OCI-LY7 (cell line): ENCODE measurements around the gene NUCB1. TPM values are rescaled to one million over a fixed set of nuclear protein-coding genes. Genes with fewer than 3 reads are reported as not detected.

Experiments
- BruUV-seq: library from RNA; stranded (reverse); fragments of 400-500 nt; replicated peaks from 2 replicates; lab custom pipeline; 2021; lab: Mats Ljungman, UMichigan
- CTCF ChIA-PET: fragments of 300-600 bp; sonication (Branson Sonifier 250); formaldehyde crosslinking; loops from one replicate; lab custom pipeline; 2022; ENCODE audit warnings: antibody characterized with exemption; ENCODE audit not compliant: unreplicated experiment; lab: Charles Lee
- POLR2A ChIA-PET: fragments of 300-600 bp; sonication (Branson Sonifier 250); formaldehyde crosslinking; loops from one replicate; lab custom pipeline; 2022; ENCODE audit warnings: antibody characterized with exemption; lab: Charles Lee
- DNase-seq: peaks from one replicate; pipeline ENCODE4 v3.0.0-alpha.2; 2015; ENCODE audit warnings: low spot score
- H2AFZ ChIP-seq: fragments of 200-600 bp; sonication (generic), shearing (Covaris generic); 2 replicates; pipeline ENCODE4 v1.6.1; 2014; ENCODE audit warnings: mild to moderate bottlenecking, antibody characterized with exemption, low read length, moderate library complexity
- H3K27ac ChIP-seq: fragments of 200-600 bp; sonication (generic); 2 replicates; pipeline ENCODE4 v1.5.1; 2014; ENCODE audit warnings: mixed run types, low read depth, mild to moderate bottlenecking, moderate library complexity, low read length, inconsistent platforms; ENCODE audit not compliant: poor library complexity, severe bottlenecking
- H3K36me3 ChIP-seq: fragments of 200-600 bp; sonication (generic); 2 replicates; pipeline ENCODE4 v1.6.1; 2014; ENCODE audit warnings: mild to moderate bottlenecking, antibody characterized with exemption, low read length, moderate library complexity, mixed read lengths; ENCODE audit not compliant: insufficient read depth
- H3K4me1 ChIP-seq: fragments of 200-600 bp; sonication (generic); 2 replicates; pipeline ENCODE4 v1.5.1; 2014; ENCODE audit warnings: mild to moderate bottlenecking, low read length; ENCODE audit not compliant: insufficient read depth, poor library complexity, severe bottlenecking
- H3K4me2 ChIP-seq: fragments of 200-600 bp; sonication (generic); 2 replicates; pipeline ENCODE4 v1.6.1; 2014; ENCODE audit warnings: mild to moderate bottlenecking, low read length
- H3K4me3 ChIP-seq: fragments of 200-600 bp; sonication (generic); 2 replicates; pipeline ENCODE4 v1.5.1; 2014; ENCODE audit warnings: mild to moderate bottlenecking, low read depth, low read length; ENCODE audit not compliant: poor library complexity, severe bottlenecking
- H3K79me2 ChIP-seq: fragments of 200-600 bp; sonication (generic); 2 replicates; pipeline ENCODE4 v1.6.1; 2016; ENCODE audit warnings: low read depth, mild to moderate bottlenecking, low read length, moderate library complexity, mixed read lengths; ENCODE audit not compliant: insufficient read depth
- H3K9me2 ChIP-seq: fragments of 200-600 bp; sonication (generic); 2 replicates; pipeline ENCODE4 v1.6.1; 2016; ENCODE audit warnings: mild to moderate bottlenecking, low read length, mixed read lengths; ENCODE audit not compliant: insufficient read depth
- H3K9me3 ChIP-seq: fragments of 200-600 bp; sonication (generic); 2 replicates; pipeline ENCODE4 v1.6.1; 2014; ENCODE audit warnings: mild to moderate bottlenecking, mixed run types, low read length, mixed read lengths
- H4K20me1 ChIP-seq: fragments of 200-600 bp; sonication (generic); 2 replicates; pipeline ENCODE4 v1.6.1; 2014; ENCODE audit warnings: mild to moderate bottlenecking, antibody characterized with exemption, low read length, moderate library complexity, mixed read lengths; ENCODE audit not compliant: insufficient read depth
- EZH2phosphoT487 ChIP-seq: fragments of 200-600 bp; sonication (generic); IDR thresholded peaks from 2 replicates; pipeline ENCODE4 v1.6.1; 2018; ENCODE audit warnings: low read depth, borderline replicate concordance, mild to moderate bottlenecking, mixed run types, antibody characterized with exemption, low read length, moderate library complexity, mixed read lengths
- intact Hi-C: fragments of 100-400 bp; cut with micrococcal nuclease; formaldehyde crosslinking; loops from one replicate; pipeline ENCODE4 v1.10.0; 2022; ENCODE audit not compliant: unreplicated experiment
- small RNA-seq: library from RNA; depleted of rRNA; stranded (forward); fragments of <200 nt; gene quantifications from one replicate; pipeline ENCODE3, GENCODE V24; 2014
- total RNA-seq, 2 experiments: library from RNA; depleted of rRNA in 1 of 2; stranded (reverse); fragments of >200 nt in 1 of 2; shearing (Covaris generic) in 1 of 2; gene quantifications; 2 replicates each; pipeline ENCODE4 v1.2.3, GENCODE V29; 2014 to 2022
- TF ChIP-seq, protein P1 (sequence below): fragments of 200-600 bp; sonication (generic); conservative IDR thresholded peaks from 2 replicates; pipeline ENCODE4 v1.5.1; 2014; ENCODE audit warnings: mild to moderate bottlenecking, antibody characterized with exemption, low read length, moderate library complexity, mixed read lengths

Gene NUCB1
- total RNA-seq, 2 experiments from 2014 or later = 73.6 to 88.7 TPM

DNA sequence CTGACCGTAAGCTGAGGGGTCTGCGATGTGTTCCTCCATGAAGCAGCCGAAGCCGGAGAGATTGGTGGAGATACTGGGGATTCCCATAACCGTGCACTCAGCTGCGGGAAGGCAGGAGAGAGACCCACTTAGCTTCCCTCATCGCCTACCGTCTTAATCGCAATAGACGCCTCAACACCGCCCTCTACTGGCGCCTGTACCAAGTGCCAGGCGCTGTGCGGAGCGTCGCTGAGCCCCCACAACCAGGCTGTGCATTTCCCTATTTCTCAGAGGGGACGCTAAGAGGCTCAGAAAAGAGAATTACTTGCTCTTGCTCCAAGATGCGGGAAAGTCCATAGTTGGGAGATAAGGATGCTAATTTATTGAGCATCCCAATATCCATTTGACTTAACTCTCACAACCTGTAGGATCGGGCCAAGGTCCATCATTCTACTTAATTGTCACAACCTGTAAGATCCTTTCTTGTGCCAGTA is 70.8 kb downstream of the NUCB1 start:
- H3K4me3 ChIP-seq = no peak overlapping the region
- intact Hi-C loops = loop anchor here (1.0 to 5.0 kb wide), 3 partner anchors 134 to 324 kb away; partner anchors contain the start of gene CA11
- H3K36me3 ChIP-seq = peaks cover 52% of the 10 kb centered on the region
- POLR2A ChIA-PET = interaction anchor here (1.2 kb wide), 1 partner anchor 22 kb away, joined by 3 read pairs; the partner anchor contains the start of genes GYS1 and RUVBL2
- no peak overlapping the region for H2AFZ ChIP-seq
- H3K9me2 ChIP-seq = no peaks in the 10 kb centered on the region
- CTCF ChIA-PET = interaction anchor here (0.5 to 1.7 kb wide), 4 partner anchors 76 to 183 kb away, joined by 3 to 5 read pairs (median 4); partner anchors contain the start of gene HSD17B14
- no peak overlapping the region for H3K4me2 ChIP-seq
- H4K20me1 ChIP-seq = no peaks in the 10 kb centered on the region
- H3K4me1 ChIP-seq = peaks cover 41% of the 10 kb centered on the region
- BruUV-seq = no TSS peak
- H3K79me2 ChIP-seq = peaks cover 10% of the 10 kb centered on the region; the same call in 1 of the 2 replicates
- no peak for TF ChIP-seq EZH2phosphoT487
- TF ChIP-seq, protein P1, sequence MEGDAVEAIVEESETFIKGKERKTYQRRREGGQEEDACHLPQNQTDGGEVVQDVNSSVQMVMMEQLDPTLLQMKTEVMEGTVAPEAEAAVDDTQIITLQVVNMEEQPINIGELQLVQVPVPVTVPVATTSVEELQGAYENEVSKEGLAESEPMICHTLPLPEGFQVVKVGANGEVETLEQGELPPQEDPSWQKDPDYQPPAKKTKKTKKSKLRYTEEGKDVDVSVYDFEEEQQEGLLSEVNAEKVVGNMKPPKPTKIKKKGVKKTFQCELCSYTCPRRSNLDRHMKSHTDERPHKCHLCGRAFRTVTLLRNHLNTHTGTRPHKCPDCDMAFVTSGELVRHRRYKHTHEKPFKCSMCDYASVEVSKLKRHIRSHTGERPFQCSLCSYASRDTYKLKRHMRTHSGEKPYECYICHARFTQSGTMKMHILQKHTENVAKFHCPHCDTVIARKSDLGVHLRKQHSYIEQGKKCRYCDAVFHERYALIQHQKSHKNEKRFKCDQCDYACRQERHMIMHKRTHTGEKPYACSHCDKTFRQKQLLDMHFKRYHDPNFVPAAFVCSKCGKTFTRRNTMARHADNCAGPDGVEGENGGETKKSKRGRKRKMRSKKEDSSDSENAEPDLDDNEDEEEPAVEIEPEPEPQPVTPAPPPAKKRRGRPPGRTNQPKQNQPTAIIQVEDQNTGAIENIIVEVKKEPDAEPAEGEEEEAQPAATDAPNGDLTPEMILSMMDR = peak; percentile 96
- no peak overlapping the region for H3K27ac ChIP-seq
- DNase-seq = peak; percentile 90
- no peaks in the 10 kb centered on the region for H3K9me3 ChIP-seq

Small RNA genes within 50 kb of the gene (small RNA-seq; reads per million reads assigned to genes)
- gene AC026803.1 = not detected

Other genes starting within 250 kb of the NUCB1 start
- gene NTN5, start 227.3 kb upstream of the NUCB1 start, total RNA-seq (2014; rRNA removed; shearing (Covaris generic)) = 0.16 TPM in 1 of 2 replicates, not detected in the other
- gene NTN5, start 227.3 kb upstream of the NUCB1 start, total RNA-seq (2022) = 0.20 and 0.53 TPM in 2 replicates
- gene FUT2, start 204.3 kb upstream of the NUCB1 start, total RNA-seq (2014; rRNA removed; shearing (Covaris generic)) = not detected in 2 replicates
- not detected in 2 replicates for gene FUT2, start 204.3 kb upstream of the NUCB1 start, total RNA-seq (2022)
- 1.1 and 1.2 TPM in 2 replicates for gene MAMSTR, start 180.6 kb upstream of the NUCB1 start, total RNA-seq (2014; rRNA removed; shearing (Covaris generic))
- 1.2 and 1.8 TPM in 2 replicates for gene MAMSTR, start 180.6 kb upstream of the NUCB1 start, total RNA-seq (2022)
- gene RASIP1, start 159.7 kb upstream of the NUCB1 start, total RNA-seq (2014; rRNA removed; shearing (Covaris generic)) = 0.09 TPM in 1 of 2 replicates, not detected in the other
- 0.31 and 0.36 TPM in 2 replicates for gene RASIP1, start 159.7 kb upstream of the NUCB1 start, total RNA-seq (2022)
- gene IZUMO1, start 153.4 kb upstream of the NUCB1 start, total RNA-seq (2014; rRNA removed; shearing (Covaris generic)) = not detected in 2 replicates
- not detected in 2 replicates for gene IZUMO1, start 153.4 kb upstream of the NUCB1 start, total RNA-seq (2022)
- 0.03 and 0.08 TPM in 2 replicates for gene FUT1, start 147.7 kb upstream of the NUCB1 start, total RNA-seq (2014; rRNA removed; shearing (Covaris generic))
- not detected in 2 replicates for gene FUT1, start 147.7 kb upstream of the NUCB1 start, total RNA-seq (2022)
- gene FGF21, start 144.8 kb upstream of the NUCB1 start, total RNA-seq (2014; rRNA removed; shearing (Covaris generic)) = not detected in 2 replicates
- not detected in 2 replicates for gene FGF21, start 144.8 kb upstream of the NUCB1 start, total RNA-seq (2022)
- gene BCAT2, start 89.3 kb upstream of the NUCB1 start, total RNA-seq (2014; rRNA removed; shearing (Covaris generic)) = 44.5 and 47.2 TPM in 2 replicates
- gene BCAT2, start 89.3 kb upstream of the NUCB1 start, total RNA-seq (2022) = 35.9 and 53.0 TPM in 2 replicates
- gene HSD17B14, start 63.8 kb upstream of the NUCB1 start, total RNA-seq (2014; rRNA removed; shearing (Covaris generic)) = 4.5 and 4.9 TPM in 2 replicates
- gene HSD17B14, start 63.8 kb upstream of the NUCB1 start, total RNA-seq (2022) = 1.8 and 3.2 TPM in 2 replicates
- 4.7 and 8.4 TPM in 2 replicates for gene PLEKHA4, start 31.7 kb upstream of the NUCB1 start, total RNA-seq (2014; rRNA removed; shearing (Covaris generic))
- gene PLEKHA4, start 31.7 kb upstream of the NUCB1 start, total RNA-seq (2022) = 8.1 and 8.8 TPM in 2 replicates
- gene PPP1R15A, start 27.9 kb upstream of the NUCB1 start, total RNA-seq (2014; rRNA removed; shearing (Covaris generic)) = 31.5 and 31.7 TPM in 2 replicates
- gene PPP1R15A, start 27.9 kb upstream of the NUCB1 start, total RNA-seq (2022) = 23.4 and 23.8 TPM in 2 replicates
- 0.47 TPM in 1 of 2 replicates, not detected in the other for gene TULP2, start 1.6 kb upstream of the NUCB1 start, total RNA-seq (2014; rRNA removed; shearing (Covaris generic))
- 1.6 and 2.9 TPM in 2 replicates for gene TULP2, start 1.6 kb upstream of the NUCB1 start, total RNA-seq (2022)
- not detected in 2 replicates for gene DHDH, start 33.4 kb downstream of the NUCB1 start, total RNA-seq (2014; rRNA removed; shearing (Covaris generic))
- gene DHDH, start 33.4 kb downstream of the NUCB1 start, total RNA-seq (2022) = 0.53 TPM in 1 of 2 replicates, not detected in the other
- 94.9 and 95.2 TPM in 2 replicates for gene BAX, start 54.6 kb downstream of the NUCB1 start, total RNA-seq (2014; rRNA removed; shearing (Covaris generic))
- 83.9 and 93.7 TPM in 2 replicates for gene BAX, start 54.6 kb downstream of the NUCB1 start, total RNA-seq (2022)
- gene FTL, start 65.0 kb downstream of the NUCB1 start, total RNA-seq (2014; rRNA removed; shearing (Covaris generic)) = 562 and 602 TPM in 2 replicates
- 438 and 467 TPM in 2 replicates for gene FTL, start 65.0 kb downstream of the NUCB1 start, total RNA-seq (2022)
- 12.5 and 20.0 TPM in 2 replicates for gene GYS1, start 93.0 kb downstream of the NUCB1 start, total RNA-seq (2014; rRNA removed; shearing (Covaris generic))
- 28.9 and 29.9 TPM in 2 replicates for gene GYS1, start 93.0 kb downstream of the NUCB1 start, total RNA-seq (2022)
- gene RUVBL2, start 93.6 kb downstream of the NUCB1 start, total RNA-seq (2014; rRNA removed; shearing (Covaris generic)) = 265 and 272 TPM in 2 replicates
- gene RUVBL2, start 93.6 kb downstream of the NUCB1 start, total RNA-seq (2022) = 125 and 146 TPM in 2 replicates
- gene LHB, start 116.8 kb downstream of the NUCB1 start, total RNA-seq (2014; rRNA removed; shearing (Covaris generic)) = 1.1 TPM in 1 of 2 replicates, not detected in the other
- not detected in 2 replicates for gene LHB, start 116.8 kb downstream of the NUCB1 start, total RNA-seq (2022)
- gene CGB3, start 124.0 kb downstream of the NUCB1 start, total RNA-seq (2014; rRNA removed; shearing (Covaris generic)) = not detected in 2 replicates
- gene CGB3, start 124.0 kb downstream of the NUCB1 start, total RNA-seq (2022) = not detected in 2 replicates
- gene CGB2, start 131.6 kb downstream of the NUCB1 start, total RNA-seq (2014; rRNA removed; shearing (Covaris generic)) = not detected in 2 replicates
- gene CGB2, start 131.6 kb downstream of the NUCB1 start, total RNA-seq (2022) = not detected in 2 replicates
- not detected in 2 replicates for gene CGB1, start 136.6 kb downstream of the NUCB1 start, total RNA-seq (2014; rRNA removed; shearing (Covaris generic))
- not detected in 2 replicates for gene CGB1, start 136.6 kb downstream of the NUCB1 start, total RNA-seq (2022)
- gene CGB5, start 143.5 kb downstream of the NUCB1 start, total RNA-seq (2014; rRNA removed; shearing (Covaris generic)) = not detected in 2 replicates
- not detected in 2 replicates for gene CGB5, start 143.5 kb downstream of the NUCB1 start, total RNA-seq (2022)
- gene CGB8, start 148.8 kb downstream of the NUCB1 start, total RNA-seq (2014; rRNA removed; shearing (Covaris generic)) = not detected in 2 replicates
- gene CGB8, start 148.8 kb downstream of the NUCB1 start, total RNA-seq (2022) = not detected in 2 replicates
- gene CGB7, start 157.4 kb downstream of the NUCB1 start, total RNA-seq (2014; rRNA removed; shearing (Covaris generic)) = not detected in 2 replicates
- not detected in 2 replicates for gene CGB7, start 157.4 kb downstream of the NUCB1 start, total RNA-seq (2022)
- gene NTF4, start 164.5 kb downstream of the NUCB1 start, total RNA-seq (2014; rRNA removed; shearing (Covaris generic)) = not detected in 2 replicates
- gene NTF4, start 164.5 kb downstream of the NUCB1 start, total RNA-seq (2022) = not detected in 2 replicates
- not detected in 2 replicates for gene KCNA7, start 172.4 kb downstream of the NUCB1 start, total RNA-seq (2014; rRNA removed; shearing (Covaris generic))
- gene KCNA7, start 172.4 kb downstream of the NUCB1 start, total RNA-seq (2022) = not detected in 2 replicates
- 392 and 446 TPM in 2 replicates for gene SNRNP70, start 185.1 kb downstream of the NUCB1 start, total RNA-seq (2014; rRNA removed; shearing (Covaris generic))
- gene SNRNP70, start 185.1 kb downstream of the NUCB1 start, total RNA-seq (2022) = 181 and 198 TPM in 2 replicates
- 5.5 and 14.7 TPM in 2 replicates for gene LIN7B, start 214.1 kb downstream of the NUCB1 start, total RNA-seq (2014; rRNA removed; shearing (Covaris generic))
- 3.6 and 4.8 TPM in 2 replicates for gene LIN7B, start 214.1 kb downstream of the NUCB1 start, total RNA-seq (2022)
- gene C19orf73, start 218.8 kb downstream of the NUCB1 start, total RNA-seq (2014; rRNA removed; shearing (Covaris generic)) = 5.9 and 8.3 TPM in 2 replicates
- gene C19orf73, start 218.8 kb downstream of the NUCB1 start, total RNA-seq (2022) = 2.5 and 4.4 TPM in 2 replicates
- gene PPFIA3, start 219.2 kb downstream of the NUCB1 start, total RNA-seq (2014; rRNA removed; shearing (Covaris generic)) = 17.1 and 21.2 TPM in 2 replicates
- 16.2 and 17.8 TPM in 2 replicates for gene PPFIA3, start 219.2 kb downstream of the NUCB1 start, total RNA-seq (2022)